Measurements from ENCODE around the gene STK32B. TPM values are rescaled to one million over a fixed set of nuclear protein-coding genes. Genes with fewer than 3 reads are reported as not detected.

The STK32B gene
- total and polyA plus RNA-seq, 2 of the 8 experiments (the other 6 are each of a cell fraction or from before 2014, with no cell fraction given), result 2.3 to 2.5 TPM

DNA sequence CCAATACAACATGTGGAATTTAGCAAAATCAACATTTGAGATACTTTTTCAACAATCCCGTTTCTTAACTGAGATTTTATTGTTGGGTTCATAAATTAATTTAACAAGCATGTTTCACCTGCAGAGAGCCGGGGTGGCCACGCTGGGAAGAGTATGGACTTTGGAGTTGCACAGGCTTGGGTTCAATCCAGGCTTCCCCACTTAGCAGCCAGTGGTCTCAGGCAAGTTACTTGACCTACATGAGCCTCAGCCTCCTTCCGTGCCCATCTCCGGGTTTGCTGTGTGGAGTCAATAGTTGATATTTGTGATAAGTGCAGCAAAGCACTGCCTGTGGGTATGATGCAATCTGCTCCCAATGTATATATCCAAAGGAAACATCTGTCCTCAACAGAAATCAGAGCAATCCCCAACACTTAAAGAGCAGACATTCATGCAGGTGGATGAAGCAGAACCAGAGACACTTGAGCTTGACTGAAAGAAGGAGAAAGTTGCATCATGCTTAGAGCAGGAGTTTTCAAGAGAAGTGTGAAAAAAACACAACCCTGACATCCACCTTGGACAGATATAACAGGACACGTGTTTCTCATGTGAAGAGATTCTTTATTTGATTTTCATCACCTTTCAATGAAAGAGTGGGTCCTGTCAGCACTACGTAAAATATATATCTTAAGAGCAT is 37.1 kb upstream of the STK32B start:
- H3K4me3 ChIP-seq (ENCODE audit: extremely low read depth in 1 of 4, insufficient read depth in 2 of 4, low read depth in 3 of 4, low read length in 4 of 4), result no peak overlapping the region
- no peak overlapping the region for H3K4me2 ChIP-seq (ENCODE audit: insufficient read depth in 1 of 2, low read depth in 2 of 2, low read length in 2 of 2)
- H3K9me3 ChIP-seq (ENCODE audit: insufficient read depth in 2 of 2, low read depth in 1 of 2, low read length in 1 of 2), result no peaks in the 10 kb centered on the region
- ChIA-PET POLR2A (ENCODE audit: partially characterized antibody) (no interaction called here), CTCF (ENCODE audit: partially characterized antibody) (no interaction called here)
- no peak overlapping the region for H3K14ac ChIP-seq (ENCODE audit: insufficient read length)
- H3K4ac ChIP-seq (replicated peaks; ENCODE audit: insufficient read length, low read depth, low read length), result no peak overlapping the region
- no peaks in the 10 kb centered on the region for H3K79me1 ChIP-seq (ENCODE audit: low read depth, low read length)
- H3K79me2 ChIP-seq (ENCODE audit: control insufficient read depth in 1 of 2, insufficient read depth in 2 of 2, low read length in 2 of 2), result no peaks in the 10 kb centered on the region
- no peak overlapping the region for H3K23ac ChIP-seq (ENCODE audit: insufficient read length)
- H2BK20ac ChIP-seq (ENCODE audit: low read length), result no peak overlapping the region
- no peak overlapping the region for H4K91ac ChIP-seq (replicated peaks; ENCODE audit: insufficient read length, low read length)
- DNase-seq (ENCODE audit: low read depth in 1 of 2, low spot score in 2 of 2) (no peak), FAIRE-seq (no peak)
- no peaks in the 10 kb centered on the region; a peak in 1 of 7 replicates for H3K27me3 ChIP-seq (replicated peaks in 1 of 4; ENCODE audit: control insufficient read depth in 3 of 4, extremely low read depth in 1 of 4, insufficient read depth in 3 of 4, low read length in 3 of 4)
- H2BK12ac ChIP-seq (ENCODE audit: low read depth, low read length), result no peak overlapping the region
- 89% methylated on average over 7 of the region's 7 CpGs; no CpG with 5 or more reads in 1 of the 2 experiments for WGBS, 2 experiments (ENCODE audit: extremely low coverage in 1 of 2, insufficient coverage in 1 of 2, insufficient read length in 1 of 2, insufficient replicate concordance in 2 of 2, low coverage in 1 of 2, low lambda C conversion rate in 2 of 2, missing lambda C conversion rate in 1 of 2)
- no peaks in the 10 kb centered on the region; the same call in 1 of the 2 replicates for H3K23me2 ChIP-seq (ENCODE audit: low read depth, low read length)
- no peak overlapping the region for H3K9ac ChIP-seq (replicated peaks in 1 of 4; ENCODE audit: extremely low read depth in 1 of 4, low read depth in 3 of 4, low read length in 3 of 4)
- H4K5ac ChIP-seq (ENCODE audit: insufficient read length, low read depth, low read length), result no peak overlapping the region
- no peak overlapping the region for H2AK5ac ChIP-seq (ENCODE audit: low read depth, low read length)
- H4K20me1 ChIP-seq (replicated peaks in 1 of 2; ENCODE audit: control insufficient read depth in 1 of 2, insufficient read depth in 2 of 2, low read length in 2 of 2), result no peaks in the 10 kb centered on the region
- H3K56ac ChIP-seq (replicated peaks; ENCODE audit: insufficient read length, low read depth, low read length), result no peak overlapping the region
- no peak overlapping the region for H2BK120ac ChIP-seq (replicated peaks; ENCODE audit: low read depth, low read length)
- H3K27ac ChIP-seq (ENCODE audit: low read depth, low read length), result no peak overlapping the region
- no peak overlapping the region for H3K18ac ChIP-seq (ENCODE audit: extremely low read depth, low read length)
- peaks cover 0 to 3% (median 0%) of the 10 kb centered on the region in 4 experiments; a peak in 2 of 7 replicates for H3K4me1 ChIP-seq (replicated peaks in 1 of 4; ENCODE audit: control insufficient read depth in 3 of 4, insufficient read depth in 4 of 4, low read length in 3 of 4)
- no peak overlapping the region for H4K8ac ChIP-seq (ENCODE audit: extremely low read depth, insufficient read depth, low read length)
- no peaks in the 10 kb centered on the region for H3K36me3 ChIP-seq (ENCODE audit: control insufficient read depth in 2 of 4, insufficient read depth in 4 of 4, low read length in 3 of 4)
- no peak overlapping the region for H2BK5ac ChIP-seq (ENCODE audit: low read depth, low read length)
- H2AFZ ChIP-seq (ENCODE audit: low read length), result no peak overlapping the region
- H2BK15ac ChIP-seq (ENCODE audit: low read length), result no peak overlapping the region
- TF ChIP-seq CBX5 (IDR thresholded peaks at IDR 0.05; ENCODE audit: low read depth, low read length) (no peak), GABPA (IDR thresholded peaks at IDR 0.05; ENCODE audit: borderline replicate concordance, insufficient read depth, low read length) (no peak), SP2 (IDR thresholded peaks at IDR 0.05; ENCODE audit: low read length) (no peak)
- TF ChIP-seq, protein P1, sequence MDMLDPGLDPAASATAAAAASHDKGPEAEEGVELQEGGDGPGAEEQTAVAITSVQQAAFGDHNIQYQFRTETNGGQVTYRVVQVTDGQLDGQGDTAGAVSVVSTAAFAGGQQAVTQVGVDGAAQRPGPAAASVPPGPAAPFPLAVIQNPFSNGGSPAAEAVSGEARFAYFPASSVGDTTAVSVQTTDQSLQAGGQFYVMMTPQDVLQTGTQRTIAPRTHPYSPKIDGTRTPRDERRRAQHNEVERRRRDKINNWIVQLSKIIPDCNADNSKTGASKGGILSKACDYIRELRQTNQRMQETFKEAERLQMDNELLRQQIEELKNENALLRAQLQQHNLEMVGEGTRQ (IDR thresholded peaks at IDR 0.05; ENCODE audit: low read length), result no peak
- TF ChIP-seq, protein P2, sequence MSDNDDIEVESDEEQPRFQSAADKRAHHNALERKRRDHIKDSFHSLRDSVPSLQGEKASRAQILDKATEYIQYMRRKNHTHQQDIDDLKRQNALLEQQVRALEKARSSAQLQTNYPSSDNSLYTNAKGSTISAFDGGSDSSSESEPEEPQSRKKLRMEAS (IDR thresholded peaks at IDR 0.05), result no peak

Data from H1 (cell line).